SW480 (cell line): Measurements from ENCODE around the gene MEIKIN.

Experiments used
- DNase-seq: peaks from one replicate; pipeline ENCODE4 v3.0.0-alpha.2; 2016; ENCODE audit warnings: low spot score

Gene MEIKIN

DNA sequence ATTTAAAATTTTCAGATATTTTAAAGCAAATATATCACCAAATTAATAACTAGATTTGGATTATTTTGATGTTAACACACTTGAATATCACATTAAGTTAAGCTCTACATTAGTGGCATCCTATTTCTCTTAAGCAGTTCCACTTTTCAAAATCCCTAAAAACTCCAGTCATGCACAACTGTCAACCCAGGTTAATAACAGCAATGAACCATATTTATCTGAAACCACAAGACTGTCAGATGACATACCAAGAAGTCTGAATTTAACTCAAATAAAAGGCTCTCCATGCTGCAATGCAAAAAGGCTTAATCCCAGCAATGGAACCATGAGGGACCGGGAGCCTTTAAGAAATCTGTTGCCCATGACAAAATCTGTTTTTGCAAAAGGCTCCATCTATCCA is 176.1 kb downstream of the MEIKIN start:
- DNase-seq: no peak

DNA sequence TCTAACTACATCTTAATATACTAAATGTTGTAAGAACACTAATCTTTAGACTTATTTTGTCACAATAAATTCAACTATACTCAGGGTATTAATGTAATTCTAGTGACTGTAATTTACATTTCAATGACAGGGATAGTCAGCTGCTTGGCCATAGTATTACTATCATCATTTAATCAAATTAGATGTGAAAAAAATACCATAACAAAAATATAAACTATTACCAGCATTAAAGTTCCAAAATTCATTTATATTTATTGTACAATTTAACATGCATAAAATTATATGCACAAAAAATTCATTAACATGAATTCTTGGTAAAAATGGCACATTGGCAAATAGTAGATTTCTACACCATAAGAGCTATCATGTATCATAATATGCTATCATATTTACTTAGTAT is 177.6 kb downstream of the MEIKIN start:
- DNase-seq: no peak

DNA sequence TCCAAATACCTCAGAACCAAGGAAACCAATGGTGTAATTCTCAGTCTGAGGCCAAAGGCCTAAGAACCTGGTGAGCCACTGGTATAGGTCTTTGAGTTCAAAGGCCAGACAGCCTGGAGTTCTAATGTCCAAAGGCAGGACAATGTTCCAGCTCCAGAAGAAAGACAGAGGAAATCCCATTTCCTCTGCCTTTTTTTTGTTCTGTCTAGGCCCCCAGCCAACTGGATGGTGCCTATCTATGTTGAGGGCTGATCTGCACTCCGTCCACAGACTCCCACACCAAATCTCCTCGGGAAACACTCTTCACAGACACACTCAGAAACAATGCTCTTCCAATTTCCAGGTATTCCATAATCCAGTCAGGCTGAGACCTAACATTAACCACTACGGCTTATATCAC is 178.8 kb downstream of the MEIKIN start:
- no peak for DNase-seq

DNA sequence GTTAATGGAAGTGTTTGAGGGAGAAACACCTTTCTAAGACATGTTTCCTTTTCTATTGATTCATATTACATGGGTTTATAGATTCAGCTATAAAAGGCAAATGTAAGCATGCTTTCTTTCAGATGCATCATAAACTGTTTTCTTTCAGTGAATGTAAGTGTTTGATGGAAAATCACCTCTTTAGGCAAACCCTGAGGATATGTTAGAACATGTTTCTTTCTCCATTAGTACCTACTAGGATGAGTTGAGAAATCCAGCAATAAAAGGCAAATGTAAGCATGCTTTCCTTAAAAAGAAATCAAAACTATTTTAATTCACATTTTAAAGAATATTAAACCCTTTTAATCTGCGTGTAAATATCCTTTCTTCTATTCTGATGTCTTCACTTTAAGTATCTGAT is 180.2 kb downstream of the MEIKIN start:
- DNase-seq: no peak

DNA sequence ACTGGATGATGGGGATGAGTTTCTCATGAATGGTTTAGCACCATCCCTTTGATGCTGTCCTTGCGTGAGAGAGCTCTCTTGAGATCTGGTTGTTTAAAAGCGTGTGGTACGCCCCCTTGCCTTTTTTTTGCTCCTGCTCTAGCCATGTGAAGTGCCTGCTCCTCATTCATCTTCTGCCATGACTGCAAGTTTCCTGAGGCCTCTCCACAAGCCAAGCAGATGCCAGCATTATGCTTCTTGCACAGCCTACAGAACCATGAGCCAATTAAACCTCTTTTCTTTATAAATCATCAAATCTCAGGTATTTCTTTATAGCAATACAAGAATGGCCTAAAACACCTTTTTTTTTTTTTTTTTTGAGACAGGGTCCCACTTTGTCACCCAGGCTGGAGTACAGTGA is 181.5 kb downstream of the MEIKIN start:
- no peak for DNase-seq

DNA sequence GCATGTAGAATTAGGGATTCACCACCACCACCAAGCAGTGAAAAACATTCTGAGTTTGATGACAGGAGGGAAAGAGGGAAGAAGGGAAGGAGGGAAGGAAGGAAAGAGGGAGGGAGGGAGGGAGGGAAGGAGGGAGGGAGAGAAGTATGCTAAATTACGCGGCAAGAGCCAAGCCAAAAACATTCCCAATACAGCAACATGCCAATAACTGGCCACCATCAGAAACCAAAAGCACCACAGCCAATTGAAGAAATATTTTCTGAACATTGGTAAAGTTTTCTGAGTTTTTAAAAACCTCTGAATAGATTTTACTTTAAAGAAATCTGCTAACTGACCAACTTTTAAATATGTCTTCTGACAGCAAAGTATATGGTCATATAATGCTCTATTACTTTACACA is 184.7 kb downstream of the MEIKIN start:
- DNase-seq: no peak

DNA sequence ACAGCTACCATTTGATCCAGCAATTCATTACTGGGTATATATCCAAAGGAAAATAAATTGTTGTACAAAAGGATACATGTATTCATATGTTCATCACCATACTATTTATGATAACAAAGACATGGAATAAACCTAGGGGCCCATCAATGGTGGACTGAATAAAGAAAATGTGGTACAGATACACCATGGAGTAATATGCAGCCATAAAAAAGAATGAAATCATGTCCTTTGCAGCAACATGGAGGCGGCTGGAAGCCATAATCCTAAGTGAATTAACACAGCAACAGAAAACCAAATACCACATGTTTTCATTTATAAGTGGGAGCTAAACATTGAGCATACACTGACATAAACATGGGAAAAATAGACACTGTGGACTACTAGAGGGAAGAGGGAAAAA is 185.8 kb downstream of the MEIKIN start:
- no peak for DNase-seq

DNA sequence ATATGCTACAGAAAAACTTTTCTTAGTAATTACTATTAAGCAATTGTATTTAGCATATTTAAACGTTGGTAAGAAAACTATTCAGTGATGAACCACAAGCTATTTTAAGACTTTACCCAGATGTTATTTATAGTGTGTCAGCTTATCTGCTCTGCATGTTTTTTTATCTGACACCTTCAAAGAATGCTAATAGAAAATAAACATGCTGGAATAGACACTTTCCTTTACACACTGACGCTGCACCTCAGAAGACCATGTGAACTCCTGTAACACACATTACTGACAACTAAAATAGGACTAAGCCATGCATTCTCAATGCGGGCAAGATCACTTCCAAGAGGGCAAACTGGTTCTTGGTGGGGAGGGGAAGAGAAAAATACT is 187.0 kb downstream of the MEIKIN start:
- no peak for DNase-seq

DNA sequence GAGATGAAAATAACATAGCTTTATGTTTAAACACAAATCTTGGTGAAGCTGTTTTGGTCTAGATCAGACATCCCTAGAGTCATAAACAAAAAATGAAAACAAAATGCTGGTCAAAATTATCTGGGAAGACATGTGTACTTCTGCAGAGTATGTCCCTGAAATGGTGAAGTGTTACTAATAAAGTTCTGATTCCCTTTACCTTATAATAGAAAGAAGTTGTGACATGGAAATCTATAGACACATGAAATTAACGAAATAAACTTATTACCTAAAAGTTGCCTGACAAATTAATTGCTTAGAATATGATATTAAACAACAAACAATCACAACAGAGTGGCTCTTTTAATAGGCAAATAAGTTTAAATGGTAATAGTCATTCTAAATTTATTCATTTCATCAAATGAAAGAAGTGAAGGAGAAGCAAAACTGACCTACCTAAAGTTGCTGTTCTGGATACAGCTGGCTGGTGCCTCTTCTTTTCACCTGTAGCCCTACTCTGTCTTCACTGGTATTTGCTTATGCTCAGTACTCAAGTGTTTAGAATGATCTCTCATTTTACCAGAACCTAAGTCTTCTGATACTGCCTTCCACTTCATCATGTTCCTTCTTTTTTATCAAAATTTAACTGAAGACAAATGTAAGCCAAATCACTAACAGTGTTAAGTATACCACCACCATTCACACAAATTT is 187.5 kb downstream of the MEIKIN start:
- DNase-seq: no peak
